GF-D8 (cell line): Measurements from ENCODE around the gene PPP1R37.
"Not testable (repeated sequence)": the region's sequence is repeated elsewhere in the genome, so short reads cannot be mapped to it uniquely, and the experiment has no call there.

Experiments
- DNase-seq: peaks from one replicate; lab custom pipeline; 2025; lab: John Stamatoyannopoulos, UW

Gene PPP1R37

GRCh38 chr19:45095496-45096413, 2.8 kb downstream of the PPP1R37 start:
- no peak for DNase-seq

GRCh38 chr19:45096700-45097099, 3.7 kb downstream of the PPP1R37 start:
- no peak for DNase-seq

- no peak for DNase-seq
Observed at GRCh38 chr19:45097450-45097775, 4.4 kb downstream of the PPP1R37 start.

GRCh38 chr19:45097776-45098520, 5.0 kb downstream of the PPP1R37 start:
- no peak for DNase-seq

- no peak for DNase-seq
Observed at GRCh38 chr19:45098521-45099466, 5.8 kb downstream of the PPP1R37 start.

- no peak for DNase-seq
Observed at GRCh38 chr19:45099467-45100191, 6.7 kb downstream of the PPP1R37 start.

GRCh38 chr19:45100201-45100600, 7.2 kb downstream of the PPP1R37 start:
- no peak for DNase-seq

DNA sequence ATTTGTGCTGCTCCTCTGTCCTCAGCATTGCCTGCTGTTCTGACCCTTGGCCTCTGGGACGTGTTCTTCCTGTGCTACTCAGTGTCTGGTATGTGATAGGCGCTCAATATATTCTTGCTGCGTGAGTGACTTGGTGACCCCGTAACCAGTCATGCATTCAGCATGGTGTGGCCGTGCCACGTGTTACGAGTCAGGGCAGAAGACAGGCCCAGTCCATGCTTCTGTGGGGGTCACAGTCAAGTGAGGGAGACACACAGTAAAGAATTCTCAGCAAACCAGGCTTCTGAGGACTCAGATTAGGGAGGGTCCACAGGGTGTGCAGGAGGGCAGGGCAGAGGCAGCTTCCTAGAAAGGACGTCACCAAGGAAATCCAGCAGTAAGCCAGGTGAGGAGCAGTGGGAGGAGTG, 7.9 kb downstream of the PPP1R37 start:
- DNase-seq: no peak

GRCh38 chr19:45101806-45102205, 8.8 kb downstream of the PPP1R37 start:
- DNase-seq: no peak

GRCh38 chr19:45102481-45102880, 9.5 kb downstream of the PPP1R37 start:
- DNase-seq: no peak

- no peak for DNase-seq
Observed at GRCh38 chr19:45103156-45103507, 10.2 kb downstream of the PPP1R37 start.

DNA sequence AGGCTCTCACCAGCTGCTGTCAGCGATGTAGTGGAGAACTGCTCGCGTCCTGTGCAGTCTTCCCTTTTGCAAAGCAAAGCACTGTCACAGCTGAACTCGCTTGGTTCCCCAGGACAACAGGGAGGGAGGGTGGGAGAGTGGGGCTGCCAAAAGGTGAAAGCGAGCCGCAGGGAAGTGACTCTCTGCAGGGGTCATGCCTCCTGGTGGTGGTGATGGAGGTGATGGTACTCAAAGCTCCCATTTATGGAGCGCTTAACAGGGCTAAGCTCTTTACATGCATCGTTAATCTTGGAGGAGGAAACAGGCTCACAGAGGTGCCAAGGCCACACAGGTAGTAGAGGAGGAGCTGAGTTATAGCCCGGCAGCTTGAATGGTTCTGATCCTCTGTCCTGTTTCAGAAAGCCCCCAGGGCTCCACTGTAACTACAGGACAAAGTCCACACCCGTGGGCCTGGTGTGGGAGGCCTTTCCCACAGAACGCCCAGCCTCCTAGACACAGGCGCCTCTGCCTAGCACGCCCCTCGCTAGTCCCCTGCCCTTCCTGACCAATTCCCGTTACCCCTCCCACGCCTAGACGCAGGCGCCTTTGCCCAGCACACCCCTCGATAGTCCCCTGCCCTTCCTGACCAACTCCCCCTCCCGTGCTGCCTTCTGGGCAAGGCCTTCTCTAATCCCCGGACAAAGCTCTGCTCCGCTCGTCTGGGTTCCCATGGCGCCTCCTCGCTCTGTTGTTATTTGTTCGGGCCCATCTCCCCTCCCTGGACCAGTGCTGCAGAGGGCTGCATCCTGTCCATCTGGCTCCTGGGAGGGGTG, 10.7 kb downstream of the PPP1R37 start:
- DNase-seq: no peak

GRCh38 chr19:45104658-45105349, 11.8 kb downstream of the PPP1R37 start:
- no peak for DNase-seq

GRCh38 chr19:45106363-45106762, 13.4 kb downstream of the PPP1R37 start:
- DNase-seq: not testable (repeated sequence)

DNA sequence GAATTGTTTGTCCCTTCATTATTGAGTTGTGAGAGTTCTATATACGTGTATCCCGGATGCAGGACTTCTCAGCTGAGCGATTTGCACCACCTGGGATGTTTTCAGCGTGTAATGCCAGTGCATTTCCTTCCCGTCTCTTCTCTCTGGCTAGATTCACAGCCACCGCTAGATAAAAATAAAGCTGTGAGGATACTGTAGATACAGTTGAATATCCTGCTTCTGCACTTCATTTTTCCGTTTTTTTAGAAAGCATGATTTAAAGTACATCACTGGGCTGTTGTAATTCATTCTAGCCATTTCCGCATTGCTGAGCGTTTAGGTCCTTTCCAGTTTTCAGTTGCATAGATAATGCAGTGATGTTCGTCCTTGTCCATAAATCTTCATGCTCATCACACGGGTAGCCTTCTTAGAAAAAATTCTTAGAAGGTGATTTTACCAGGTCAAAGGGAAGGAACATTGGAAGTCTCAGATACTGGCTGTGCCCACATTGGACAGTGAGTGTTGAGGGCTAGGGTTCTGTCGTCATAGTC, 14.7 kb downstream of the PPP1R37 start:
- no peak for DNase-seq

DNA sequence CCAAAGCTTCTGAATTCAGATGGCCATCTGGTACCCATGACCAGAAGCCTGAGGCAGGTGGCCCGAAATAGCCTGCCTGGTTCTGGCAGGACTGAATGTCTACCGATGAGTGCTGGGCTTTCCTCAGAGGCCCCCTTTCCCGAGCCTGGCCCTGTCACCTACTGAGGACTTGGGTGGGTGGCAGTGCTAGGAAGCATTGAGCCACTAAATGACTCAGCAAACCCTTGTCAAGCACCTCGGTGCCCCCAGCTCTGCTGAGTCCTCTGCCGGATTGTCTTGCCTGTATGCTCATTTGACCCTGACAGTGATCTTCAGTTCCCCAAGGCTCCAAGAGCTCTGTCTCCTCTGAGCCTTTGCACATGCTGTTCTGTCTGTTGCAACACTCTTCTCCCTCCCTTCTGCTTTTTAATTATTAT, 17.9 kb downstream of the PPP1R37 start:
- no peak for DNase-seq

DNA sequence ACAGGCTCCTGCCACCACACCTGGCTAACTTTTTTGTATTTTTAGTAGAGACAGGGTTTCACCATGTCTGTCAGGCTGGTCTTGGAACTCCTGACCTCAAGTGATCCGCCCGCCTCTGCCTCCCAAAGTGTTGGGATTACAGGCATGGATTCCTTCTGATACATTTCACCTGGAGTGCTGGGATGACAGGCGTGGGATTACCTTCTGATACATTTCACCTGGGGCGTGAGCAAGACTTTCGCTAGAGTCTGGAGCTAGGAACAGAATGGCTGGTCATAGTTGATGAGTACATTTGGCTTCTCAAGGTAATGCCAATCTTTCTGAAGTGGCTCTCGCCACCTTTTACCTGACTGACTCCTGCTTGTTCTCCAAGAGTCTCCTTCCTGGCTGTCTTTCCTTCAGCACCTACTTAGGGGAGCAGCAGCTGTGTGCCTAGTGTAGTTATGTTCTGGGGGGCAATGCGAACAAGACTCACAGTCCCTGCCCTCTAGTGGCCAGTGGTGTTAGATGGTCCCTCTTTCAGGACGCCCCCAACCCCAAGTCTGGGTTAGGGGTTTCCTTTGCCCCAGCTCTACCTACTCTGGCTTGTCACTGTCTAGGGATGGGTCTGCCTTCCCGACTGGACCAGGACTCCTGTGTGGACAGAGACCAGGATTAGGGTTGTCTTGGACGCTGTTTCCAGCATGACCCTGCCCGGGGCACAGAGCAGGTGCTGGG, 19.3 kb downstream of the PPP1R37 start:
- DNase-seq: no peak

- no peak for DNase-seq
Observed at GRCh38 chr19:45113628-45114027, 20.6 kb downstream of the PPP1R37 start.

GRCh38 chr19:45114116-45114515, 21.1 kb downstream of the PPP1R37 start:
- no peak for DNase-seq
